HepG2 (cell line): Measurements from ENCODE around the gene CELSR2. TPM values are rescaled to one million over a fixed set of nuclear protein-coding genes. Genes with fewer than 3 reads are reported as not detected.

Source experiments
- AKAP8 ChIP-seq: sonication (generic); formaldehyde crosslinking; IDR thresholded peaks from 2 replicates; pipeline ENCODE4 v1.5.1; 2020; ENCODE audit warnings: mild to moderate bottlenecking, missing genetic modification reagents
- CBX1 ChIP-seq: IDR thresholded peaks from one replicate; pipeline ENCODE4 v1.6.1; 2016; ENCODE audit warnings: antibody characterized with exemption, low read depth
- E2F2 ChIP-seq: sonication (generic); formaldehyde crosslinking; IDR thresholded peaks from 2 replicates; pipeline ENCODE4 v1.4.0; 2020; ENCODE audit warnings: missing genetic modification reagents, borderline replicate concordance
- ELF4 ChIP-seq: sonication (generic); formaldehyde crosslinking; IDR thresholded peaks from 2 replicates; pipeline ENCODE4 v1.5.0; 2020; ENCODE audit warnings: missing genetic modification reagents, mild to moderate bottlenecking, moderate library complexity, borderline replicate concordance
- FOSL2 ChIP-seq: sonication (generic); formaldehyde crosslinking; IDR thresholded peaks from 2 replicates; pipeline ENCODE4 v1.4.0; 2020; ENCODE audit warnings: missing genetic modification reagents
- PPARG ChIP-seq: conservative IDR thresholded peaks from 2 replicates; pipeline ENCODE4 v1.6.1; 2016; ENCODE audit warnings: missing biosample characterization, missing genetic modification reagents
- RFXAP ChIP-seq: sonication (generic); formaldehyde crosslinking; IDR thresholded peaks from 2 replicates; pipeline ENCODE4 v1.4.0; 2020; ENCODE audit warnings: missing genetic modification reagents, borderline replicate concordance
- SOX13 ChIP-seq, 3 experiments: fragments of 450-650 bp in 1 of 3; sonication (generic) in 1 of 3; formaldehyde crosslinking in 1 of 3; IDR thresholded peaks in 2 of 3; conservative IDR thresholded peaks in 1 of 3; 2 replicates each; pipeline versions ENCODE4 v1.5.0 to v1.6.1; 2016 to 2020; ENCODE audit warnings: antibody characterized with exemption in 1 of 3, mild to moderate bottlenecking in 1 of 3, missing compliant biosample characterization in 1 of 3, missing genetic modification reagents in 1 of 3, moderate library complexity in 1 of 3
- SOX5 ChIP-seq: IDR thresholded peaks from 2 replicates; pipeline ENCODE4 v1.6.1; 2016; ENCODE audit warnings: borderline replicate concordance
- SSRP1 ChIP-seq: IDR thresholded peaks from 2 replicates; pipeline ENCODE4 v1.6.1; 2016; ENCODE audit warnings: control low read depth
- TIGD3 ChIP-seq: sonication (generic); formaldehyde crosslinking; IDR thresholded peaks from 2 replicates; pipeline ENCODE4 v1.5.1; 2020; ENCODE audit warnings: mild to moderate bottlenecking, missing genetic modification reagents, borderline replicate concordance
- WIZ ChIP-seq: sonication (generic); formaldehyde crosslinking; IDR thresholded peaks from 2 replicates; pipeline ENCODE4 v1.5.1; 2020; ENCODE audit warnings: mild to moderate bottlenecking, missing genetic modification reagents
- ZBTB38 ChIP-seq: sonication (generic); formaldehyde crosslinking; IDR thresholded peaks from 2 replicates; pipeline ENCODE4 v1.5.1; 2020; ENCODE audit warnings: mild to moderate bottlenecking, missing genetic modification reagents
- ZEB1 ChIP-seq: IDR thresholded peaks from 2 replicates; pipeline ENCODE4 v1.6.1; 2012; ENCODE audit warnings: mild to moderate bottlenecking, low read depth, inconsistent platforms; ENCODE audit not compliant: insufficient replicate concordance
- ZNF264 ChIP-seq: sonication (generic); formaldehyde crosslinking; IDR thresholded peaks from 2 replicates; pipeline ENCODE4 v1.4.0; 2020; ENCODE audit warnings: missing genetic modification reagents
- ZNF3 ChIP-seq: IDR thresholded peaks from 2 replicates; pipeline ENCODE4 v1.7.0; 2017; ENCODE audit warnings: inconsistent platforms
- ZNF44 ChIP-seq: sonication (generic); formaldehyde crosslinking; IDR thresholded peaks from 2 replicates; pipeline ENCODE4 v1.5.1; 2020; ENCODE audit warnings: mild to moderate bottlenecking, missing genetic modification reagents
- ZNF780A ChIP-seq: sonication (generic); formaldehyde crosslinking; IDR thresholded peaks from 2 replicates; pipeline ENCODE4 v1.8.0; 2022; ENCODE audit warnings: mild to moderate bottlenecking, missing genetic modification reagents, moderate library complexity
- polyA plus RNA-seq, 8 experiments: library from polyadenylated mRNA; depleted of rRNA in 3 of 8; stranded (reverse) in 7 of 8; unstranded in 1 of 8; fragments of >200 nt; fragmentation: Illumina TruSeq in 4 of 8; extraction: Trizol in 4 of 8; gene quantifications; 2 replicates each; pipeline versions ENCODE4 v1.2.1 to v1.2.3, GENCODE V29; 2011 to 2016; ENCODE audit warnings: low read depth in 4 of 8, missing spikeins in 1 of 8, mixed read lengths in 1 of 8; ENCODE audit not compliant: insufficient read depth in 1 of 8
- total RNA-seq, 5 experiments: library from RNA; depleted of rRNA; stranded (reverse); fragments of >200 nt; fragmentation: Illumina TruSeq; extraction: Trizol; gene quantifications; 2 replicates each; pipeline ENCODE4 v1.2.3, GENCODE V29; 2016; ENCODE audit warnings: low read depth in 1 of 5
- TF ChIP-seq, protein P1 (sequence below): sonication (generic); formaldehyde crosslinking; IDR thresholded peaks from 2 replicates; pipeline ENCODE4 v1.4.0; 2020; ENCODE audit warnings: low read depth, missing genetic modification reagents

The CELSR2 gene
- total and polyA plus RNA-seq, 2 of the 13 experiments (the other 11 are each of a cell fraction or from before 2014, with no cell fraction given): 4.0 to 6.6 TPM

GRCh38 chr1:109274533-109275476, 25.5 kb downstream of the CELSR2 start (continued):
- TF ChIP-seq, protein P1, sequence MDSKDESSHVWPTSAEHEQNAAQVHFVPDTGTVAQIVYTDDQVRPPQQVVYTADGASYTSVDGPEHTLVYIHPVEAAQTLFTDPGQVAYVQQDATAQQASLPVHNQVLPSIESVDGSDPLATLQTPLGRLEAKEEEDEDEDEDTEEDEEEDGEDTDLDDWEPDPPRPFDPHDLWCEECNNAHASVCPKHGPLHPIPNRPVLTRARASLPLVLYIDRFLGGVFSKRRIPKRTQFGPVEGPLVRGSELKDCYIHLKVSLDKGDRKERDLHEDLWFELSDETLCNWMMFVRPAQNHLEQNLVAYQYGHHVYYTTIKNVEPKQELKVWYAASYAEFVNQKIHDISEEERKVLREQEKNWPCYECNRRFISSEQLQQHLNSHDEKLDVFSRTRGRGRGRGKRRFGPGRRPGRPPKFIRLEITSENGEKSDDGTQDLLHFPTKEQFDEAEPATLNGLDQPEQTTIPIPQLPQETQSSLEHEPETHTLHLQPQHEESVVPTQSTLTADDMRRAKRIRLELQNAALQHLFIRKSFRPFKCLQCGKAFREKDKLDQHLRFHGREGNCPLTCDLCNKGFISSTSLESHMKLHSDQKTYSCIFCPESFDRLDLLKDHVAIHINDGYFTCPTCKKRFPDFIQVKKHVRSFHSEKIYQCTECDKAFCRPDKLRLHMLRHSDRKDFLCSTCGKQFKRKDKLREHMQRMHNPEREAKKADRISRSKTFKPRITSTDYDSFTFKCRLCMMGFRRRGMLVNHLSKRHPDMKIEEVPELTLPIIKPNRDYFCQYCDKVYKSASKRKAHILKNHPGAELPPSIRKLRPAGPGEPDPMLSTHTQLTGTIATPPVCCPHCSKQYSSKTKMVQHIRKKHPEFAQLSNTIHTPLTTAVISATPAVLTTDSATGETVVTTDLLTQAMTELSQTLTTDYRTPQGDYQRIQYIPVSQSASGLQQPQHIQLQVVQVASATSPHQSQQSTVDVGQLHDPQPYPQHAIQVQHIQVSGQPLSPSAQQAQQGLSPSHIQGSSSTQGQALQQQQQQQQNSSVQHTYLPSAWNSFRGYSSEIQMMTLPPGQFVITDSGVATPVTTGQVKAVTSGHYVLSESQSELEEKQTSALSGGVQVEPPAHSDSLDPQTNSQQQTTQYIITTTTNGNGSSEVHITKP: no peak
- TF ChIP-seq SOX5 (CRISPR knock-in tag): peak; percentile 49; the same call in 1 of the 2 replicates
- peak; percentile 39; the same call in 1 of the 2 replicates for TF ChIP-seq PPARG (CRISPR knock-in tag)
- peak; percentile 63; the same call in 1 of the 2 replicates for TF ChIP-seq ZBTB38 (CRISPR knock-in tag)
- TF ChIP-seq SSRP1: no peak
- no peak for TF ChIP-seq TIGD3 (CRISPR knock-in tag)
- no peak for TF ChIP-seq ZNF780A
- TF ChIP-seq SOX13 (IDR thresholded peaks at IDR 0.05): no peak
- TF ChIP-seq SOX13 (CRISPR knock-in tag; conservative IDR thresholded peaks at IDR 0.05 in 1 of 2, IDR thresholded peaks at IDR 0.05 in 1 of 2): peak in 1 of 2 experiments; percentile 69; a peak in 2 of 4 replicates
- TF ChIP-seq ZNF44: no peak
- no peak; the same call in 1 of the 2 replicates for TF ChIP-seq RFXAP
- TF ChIP-seq FOSL2: peak; percentile 70
- 0 out of 2 replicates have a peak, but pooled peaks have one; percentile 35 for TF ChIP-seq ELF4 (CRISPR knock-in tag)
- TF ChIP-seq AKAP8 (CRISPR knock-in tag): no peak
- peak; percentile 79 for TF ChIP-seq ZEB1
- TF ChIP-seq WIZ (CRISPR knock-in tag): no peak
- no peak for TF ChIP-seq CBX1
- 0 out of 2 replicates have a peak, but pooled peaks have one; percentile 63 for TF ChIP-seq E2F2 (CRISPR knock-in tag)
- no peak for TF ChIP-seq ZNF3 (CRISPR knock-in tag)
- TF ChIP-seq ZNF264 (CRISPR knock-in tag): no peak
